Osteoblast (primary cell): Measurements from ENCODE around the gene LRRC74A. TPM values are rescaled to one million over a fixed set of nuclear protein-coding genes. Genes with fewer than 3 reads are reported as not detected.

ENCODE experiments used
- DNase-seq: peaks from one replicate; pipeline ENCODE4 v3.0.0; 2011; ENCODE audit warnings: low spot score, mixed read lengths; ENCODE audit not compliant: insufficient read length; ENCODE audit errors: missing footprints
- H2AFZ ChIP-seq: 2 replicates; pipeline ENCODE4 v1.6.0; 2011; ENCODE audit warnings: mild to moderate bottlenecking, low read length
- H3K27ac ChIP-seq: 2 replicates; pipeline ENCODE4 v1.5.1; 2011; ENCODE audit warnings: mild to moderate bottlenecking, low read depth, low read length, moderate library complexity
- H3K27me3 ChIP-seq: 2 replicates; pipeline ENCODE4 v1.6.0; 2012; ENCODE audit warnings: mild to moderate bottlenecking, control low read depth, inconsistent platforms, low read length, moderate library complexity; ENCODE audit not compliant: insufficient read depth
- H3K36me3 ChIP-seq: 2 replicates; pipeline ENCODE4 v1.5.1; 2011; ENCODE audit warnings: mild to moderate bottlenecking, low read length, control low read depth, moderate library complexity; ENCODE audit not compliant: insufficient read depth
- H3K4me1 ChIP-seq: 2 replicates; pipeline ENCODE4 v1.5.1; 2011; ENCODE audit warnings: mild to moderate bottlenecking, low read length, control low read depth, moderate library complexity; ENCODE audit not compliant: insufficient read depth
- H3K4me2 ChIP-seq: 2 replicates; pipeline ENCODE4 v1.6.0; 2011; ENCODE audit warnings: mild to moderate bottlenecking, low read length; ENCODE audit not compliant: insufficient read depth
- H3K4me3 ChIP-seq: fragments of 200-600 bp; sonication (generic); 3 replicates; pipeline ENCODE4 v1.5.1; 2012; ENCODE audit warnings: mild to moderate bottlenecking, low read length, inconsistent platforms; ENCODE audit not compliant: insufficient read depth
- H3K79me2 ChIP-seq: 2 replicates; pipeline ENCODE4 v1.6.0; 2012; ENCODE audit warnings: mild to moderate bottlenecking, low read length, control low read depth, inconsistent platforms; ENCODE audit not compliant: insufficient read depth
- H3K9me3 ChIP-seq: 2 replicates; pipeline ENCODE4 v1.5.1; 2011; ENCODE audit warnings: low read depth, low read length, control low read depth
- H4K20me1 ChIP-seq: 2 replicates; pipeline ENCODE4 v1.6.0; 2012; ENCODE audit warnings: mild to moderate bottlenecking, low read length, control low read depth; ENCODE audit not compliant: insufficient read depth
- CTCF ChIP-seq: IDR thresholded peaks from 2 replicates; pipeline ENCODE4 v1.5.1; 2011; ENCODE audit warnings: mild to moderate bottlenecking, low read depth, low read length, moderate library complexity; ENCODE audit errors: extremely low read depth
- total RNA-seq: library from RNA; depleted of rRNA; stranded (reverse); fragments of >200 nt; gene quantifications from 2 replicates; pipeline ENCODE4 v1.2.3, GENCODE V29; 2012

The LRRC74A gene
- total RNA-seq, 1 donor, result not detected

GRCh38 chr14:76793324-76793723 lies 32.9 kb upstream of the LRRC74A start:
- Histone ChIP-seq H3K27me3 (no peaks in the 10 kb centered on the region), H3K4me1 (no peaks in the 10 kb centered on the region), H3K9me3 (no peaks in the 10 kb centered on the region), H3K4me2 (no peak overlapping the region), H2AFZ (no peak overlapping the region), H4K20me1 (no peaks in the 10 kb centered on the region), H3K36me3 (peaks cover 9% of the 10 kb centered on the region), H3K79me2 (no peaks in the 10 kb centered on the region), H3K4me3 (no peak overlapping the region), H3K27ac (no peak overlapping the region)
- no peak for TF ChIP-seq CTCF
- no peak for DNase-seq

GRCh38 chr14:76793956-76794355 lies 32.3 kb upstream of the LRRC74A start:
- no peaks in the 10 kb centered on the region for H3K9me3 ChIP-seq
- no peaks in the 10 kb centered on the region for H3K27me3 ChIP-seq
- TF ChIP-seq CTCF, result no peak
- no peak overlapping the region for H3K4me3 ChIP-seq
- no peaks in the 10 kb centered on the region for H3K79me2 ChIP-seq
- H4K20me1 ChIP-seq, result no peaks in the 10 kb centered on the region
- DNase-seq, result no peak
- H3K36me3 ChIP-seq, result peaks cover 7% of the 10 kb centered on the region
- no peak overlapping the region for H3K4me2 ChIP-seq
- H3K4me1 ChIP-seq, result no peaks in the 10 kb centered on the region
- no peak overlapping the region for H3K27ac ChIP-seq
- H2AFZ ChIP-seq, result no peak overlapping the region

- peaks cover 37% of the 10 kb centered on the region for H3K36me3 ChIP-seq
- no peak overlapping the region for H3K4me2 ChIP-seq
- no peak overlapping the region for H3K27ac ChIP-seq
- H4K20me1 ChIP-seq, result peaks cover 3% of the 10 kb centered on the region
- TF ChIP-seq CTCF, result no peak
- no peak for DNase-seq
- H3K27me3 ChIP-seq, result no peaks in the 10 kb centered on the region
- H3K4me1 ChIP-seq, result peaks cover 6% of the 10 kb centered on the region
- no peak overlapping the region for H3K4me3 ChIP-seq
- H2AFZ ChIP-seq, result no peak overlapping the region
- H3K79me2 ChIP-seq, result no peaks in the 10 kb centered on the region
- H3K9me3 ChIP-seq, result no peaks in the 10 kb centered on the region
Measured at GRCh38 chr14:76806446-76806845, 19.8 kb upstream of the LRRC74A start.

- no peak for TF ChIP-seq CTCF
- Histone ChIP-seq H2AFZ (no peak overlapping the region), H3K4me2 (no peak overlapping the region), H4K20me1 (peaks cover 3% of the 10 kb centered on the region), H3K36me3 (peaks cover 30% of the 10 kb centered on the region), H3K4me3 (no peak overlapping the region), H3K27ac (no peak overlapping the region), H3K27me3 (no peaks in the 10 kb centered on the region), H3K79me2 (peaks cover 5% of the 10 kb centered on the region), H3K9me3 (no peaks in the 10 kb centered on the region), H3K4me1 (peaks cover 12% of the 10 kb centered on the region)
- no peak for DNase-seq
Measured at GRCh38 chr14:76808011-76808410, 18.2 kb upstream of the LRRC74A start.
